HG03571 (cell line): ENCODE data around the gene GMFB.

Experiments used
- ATAC-seq: cut with Tn5 transposase; IDR thresholded peaks from one replicate; pipeline ENCODE4 v1.9.1; 2021; ENCODE audit not compliant: unreplicated experiment

GMFB gene

DNA sequence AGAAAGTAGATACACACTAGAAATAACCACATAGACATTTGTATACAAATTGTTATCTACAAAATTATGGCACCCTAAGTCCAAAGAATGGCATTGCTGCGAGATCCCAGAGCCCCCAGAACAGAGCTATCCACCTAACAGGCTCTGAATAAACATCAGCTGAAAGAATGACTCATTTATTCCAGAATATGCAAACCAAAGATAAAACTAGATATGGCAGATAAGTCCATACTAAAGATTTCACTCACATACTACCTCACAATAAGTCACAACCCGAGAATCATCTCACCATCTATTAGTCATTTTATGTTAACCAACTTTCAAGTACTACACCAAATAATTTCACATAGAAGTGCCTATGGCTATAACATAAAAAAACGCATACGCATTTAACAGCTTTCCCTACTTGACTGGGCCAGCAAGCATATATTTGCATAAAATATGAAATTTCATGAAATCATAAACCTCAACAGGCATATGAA lies 53.2 kb downstream of the GMFB start:
- ATAC-seq: no peak

DNA sequence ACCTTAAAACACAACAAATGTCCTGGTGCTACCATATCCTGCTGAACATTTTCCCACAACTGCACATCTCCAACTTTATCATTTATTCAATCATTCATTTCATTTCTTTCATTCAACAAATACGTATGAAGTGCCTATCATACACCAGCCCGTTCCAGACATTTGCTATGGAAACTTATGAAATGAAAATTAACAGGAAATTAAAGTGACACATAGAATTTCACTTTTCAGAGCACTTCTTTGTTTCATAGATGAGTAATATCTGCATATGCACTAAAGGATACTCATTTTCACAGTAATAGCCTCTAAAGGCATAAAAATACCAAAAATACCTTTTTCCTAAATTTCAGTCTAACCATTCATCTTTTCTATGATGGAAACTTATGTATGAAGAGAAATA lies 60.3 kb downstream of the GMFB start:
- ATAC-seq: no peak

DNA sequence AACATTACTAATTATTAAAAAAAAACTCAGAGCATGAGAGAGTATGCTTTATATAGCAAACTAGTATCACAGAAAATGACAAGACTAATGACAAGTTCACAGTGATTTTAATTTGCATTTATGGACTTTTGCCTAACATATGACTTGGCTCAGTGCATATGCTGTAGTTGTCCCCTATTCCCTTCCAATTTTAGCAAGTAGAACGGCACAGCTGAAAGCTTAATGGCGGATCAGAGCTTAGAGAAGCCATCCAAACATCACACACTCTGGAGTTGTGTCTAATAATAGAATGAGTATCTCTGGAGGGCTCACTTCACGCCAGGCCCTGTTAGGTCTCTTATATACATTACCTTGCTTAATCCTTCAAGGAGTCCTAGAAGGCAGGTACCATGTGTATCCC lies 60.9 kb downstream of the GMFB start:
- no peak for ATAC-seq

DNA sequence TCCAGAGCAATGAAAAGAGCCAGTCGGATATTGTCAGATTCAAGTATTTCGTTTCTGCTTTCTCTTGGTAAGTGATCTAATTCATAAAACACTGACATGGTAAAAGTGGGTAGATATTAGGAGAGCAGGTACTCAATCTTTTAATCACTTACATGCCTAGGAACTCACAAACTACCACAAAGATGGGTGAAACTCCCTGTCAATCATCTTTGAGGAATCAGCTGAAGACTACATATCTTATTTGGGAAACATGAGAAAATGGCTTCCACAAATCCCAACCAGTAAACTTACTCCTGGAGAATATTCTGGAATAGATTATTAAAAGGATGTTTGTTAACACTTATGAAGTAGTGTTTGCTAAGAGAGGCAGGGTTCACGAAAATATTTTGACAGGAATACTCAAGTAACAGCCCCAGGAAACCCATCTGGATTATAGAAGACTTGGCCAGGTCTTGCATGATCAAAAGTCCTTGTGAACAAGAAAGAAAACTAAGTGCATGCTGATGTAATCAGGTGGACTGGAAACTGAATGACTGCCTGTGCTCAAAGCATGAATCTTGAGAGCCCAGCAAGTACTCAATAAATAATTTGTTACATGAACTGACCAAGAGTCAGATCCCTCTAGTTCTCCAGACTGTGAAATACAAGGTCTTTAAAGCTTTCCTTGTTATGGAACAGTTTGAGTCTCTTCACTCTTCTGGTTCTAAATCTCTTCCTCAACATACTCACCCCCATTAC lies 63.1 kb downstream of the GMFB start:
- ATAC-seq: no peak

DNA sequence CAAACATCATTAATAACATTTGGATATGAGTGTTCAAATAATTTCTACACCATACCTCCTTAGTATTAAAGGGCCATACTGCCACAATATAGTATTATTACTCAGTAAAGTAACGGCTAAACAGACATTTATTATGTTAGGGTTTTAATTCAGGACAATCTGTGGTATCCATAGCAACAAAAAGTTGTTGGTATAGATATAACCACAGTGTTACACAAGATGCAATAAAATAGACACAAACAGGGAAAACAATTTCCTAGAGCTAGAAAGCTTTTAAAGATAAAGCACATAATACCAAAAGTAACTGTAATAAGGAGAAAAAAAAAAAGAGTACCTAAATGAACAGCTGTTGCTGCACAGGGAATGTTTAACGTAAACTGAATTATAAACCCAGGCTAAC lies 63.7 kb downstream of the GMFB start:
- ATAC-seq: no peak
